ENCODE data around the gene KDM5A. TPM values are rescaled to one million over a fixed set of nuclear protein-coding genes. Genes with fewer than 3 reads are reported as not detected.
A peak's percentile ranks its signal among the peaks of the same experiment; 100 is the strongest.

KDM5A gene
- total and polyA plus RNA-seq, 8 donors, result 4.1 to 43.8 (median 23.0) TPM

- DNase-seq (no peak), ATAC-seq (no peak), FAIRE-seq (no peak)
- Histone ChIP-seq H3K27me3 (no peaks in the 10 kb centered on the region), H3K27ac (no peak overlapping the region), H3K4me3 (peak overlapping the region; percentile 22 to 64 (median 59)), H3K9me3 (no peaks in the 10 kb centered on the region), H3K36me3 (no peaks in the 10 kb centered on the region), H3K4me1 (peaks cover 0 to 3% (median 0%) of the 10 kb centered on the region in 3 donors)
- no peak for TF ChIP-seq CTCF (IDR thresholded peaks at IDR 0.05)
- intact Hi-C loops (cut with DNase I), result no loop called here
- WGBS, 2 donors, result 0 to 1% methylated on average over 8 of the region's 8 CpGs
These were observed 12.9 kb upstream of the KDM5A start for GRCh38 chr12:402029-402389.

- Histone ChIP-seq H3K27ac (peak within 1 kb of the TSS in 1 of 4 donors; percentile 40), H3K36me3 (no peaks in the 10 kb centered on the region), H3K27me3 (no peaks in the 10 kb centered on the region), H3K4me3 (peak within 1 kb of the TSS; percentile 22 to 64 (median 59)), H3K4me1 (peaks cover 0 to 3% (median 0%) of the 10 kb centered on the region in 3 donors), H3K9me3 (no peaks in the 10 kb centered on the region)
- ATAC-seq (peak; percentile 100), FAIRE-seq (peak; percentile 93), DNase-seq (peak; percentile 84 to 94 (median 88))
- intact Hi-C loops (cut with DNase I), result no loop called here
- WGBS, 2 donors, result 0% methylated on average over 45 of the region's 45 CpGs
- no peak for TF ChIP-seq CTCF (IDR thresholded peaks at IDR 0.05)
These were observed 12.3 kb upstream of the KDM5A start, which contains the start of gene CCDC77 for GRCh38 chr12:401235-402028. Gene CCDC77, plus strand, starts transcription at chr12:401644. Its CDS starts 7,740 bp downstream, at chr12:409384.

- Histone ChIP-seq H3K4me3 (peak overlapping the region; percentile 22 to 64 (median 59)), H3K27me3 (no peaks in the 10 kb centered on the region), H3K36me3 (no peaks in the 10 kb centered on the region), H3K4me1 (peaks cover 0 to 3% (median 0%) of the 10 kb centered on the region in 3 donors), H3K9me3 (no peaks in the 10 kb centered on the region), H3K27ac (no peak overlapping the region)
- intact Hi-C loops (cut with DNase I), result no loop called here
- no peak for TF ChIP-seq CTCF (IDR thresholded peaks at IDR 0.05)
- no peak for FAIRE-seq
- WGBS, 2 donors, result 55 to 60% methylated on average over 8 of the region's 8 CpGs
- no peak for ATAC-seq
- DNase-seq, result no peak
These were observed 11.7 kb upstream of the KDM5A start for GRCh38 chr12:400828-401227.

- DNase-seq, result peak in 4 of 6 donors; percentile 31 to 62 (median 46)
- Histone ChIP-seq H3K36me3 (peaks cover 0 to 10% (median 0%) of the 10 kb centered on the region in 3 donors), H3K27ac (peak overlapping the region; percentile 73 to 92 (median 86)), H3K9me3 (no peaks in the 10 kb centered on the region), H3K4me1 (peaks cover 6 to 27% (median 19%) of the 10 kb centered on the region in 3 donors), H3K27me3 (no peaks in the 10 kb centered on the region), H3K4me3 (peak overlapping the region; percentile 60 to 90 (median 70))
- intact Hi-C loops (cut with DNase I), result no loop called here
- peak; percentile 18 to 51 (median 42) for ATAC-seq
- no peak for FAIRE-seq
- 0 to 1% methylated on average over 33 to 34 of the region's 35 CpGs for WGBS, 2 donors
- no peak for TF ChIP-seq CTCF (IDR thresholded peaks at IDR 0.05)
These were observed 479 bp downstream of the KDM5A start for GRCh38 chr12:388541-389141.

Measured in pancreas (tissue), 10 donors.